ENCODE results near the gene MBL2. TPM values are rescaled to one million over a fixed set of nuclear protein-coding genes. Genes with fewer than 3 reads are reported as not detected.

MBL2 gene
- total and polyA plus RNA-seq, 2 donors (not counting 1 experiment from before 2014, with no cell fraction given) = not detected

DNA sequence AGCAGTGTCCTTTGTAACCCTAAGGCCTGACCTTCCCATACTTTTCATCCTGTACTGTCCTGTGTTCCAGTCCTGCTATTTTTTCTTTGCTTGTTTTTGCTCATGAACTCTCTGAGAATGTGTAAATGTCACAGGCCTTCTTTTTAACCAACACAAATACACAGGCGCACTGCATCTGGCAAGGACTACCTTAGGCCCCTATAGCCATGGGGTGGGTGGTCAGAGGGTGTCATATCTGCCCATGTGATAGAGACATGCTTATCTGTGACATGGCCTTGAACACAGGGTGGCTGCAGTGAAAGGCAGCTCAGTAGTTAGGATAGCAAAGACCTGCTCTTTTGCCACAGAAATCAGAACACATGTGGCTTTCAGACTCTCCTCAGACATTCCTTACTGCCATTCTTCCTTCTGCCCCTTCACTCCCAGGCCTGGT lies 3.9 kb upstream of the MBL2 start:
- Histone ChIP-seq H3K4me2 (replicated peaks; ENCODE audit: low read depth, low read length, poor library complexity, severe bottlenecking) (no peak overlapping the region), H3K79me2 (ENCODE audit: control insufficient read depth, insufficient read depth, low read length) (no peaks in the 10 kb centered on the region), H2AFZ (ENCODE audit: insufficient read depth, low read depth, low read length, poor library complexity, severe bottlenecking) (no peak overlapping the region), H3K27ac (ENCODE audit: low read length in 2 of 2) (no peak overlapping the region), H3K4me3 (ENCODE audit: control extremely low read depth in 1 of 5, extremely low read depth in 1 of 5, insufficient read depth in 1 of 5, low read depth in 2 of 5, low read length in 4 of 5) (no peak overlapping the region), H3K4me1 (ENCODE audit: control insufficient read depth in 2 of 2, insufficient read depth in 2 of 2, low read length in 2 of 2) (no peaks in the 10 kb centered on the region), H3K27me3 (replicated peaks in 1 of 4; ENCODE audit: control extremely low read depth in 1 of 4, control insufficient read depth in 3 of 4, insufficient read depth in 4 of 4, low read length in 3 of 4) (no peaks in the 10 kb centered on the region), H3K9me3 (ENCODE audit: control extremely low read depth in 1 of 3, control insufficient read depth in 2 of 3, insufficient read depth in 1 of 3, low read length in 2 of 3) (peaks cover 0 to 2% (median 0%) of the 10 kb centered on the region in 3 donors), H3K36me3 (replicated peaks in 1 of 2; ENCODE audit: control extremely low read depth in 1 of 2, control insufficient read depth in 1 of 2, extremely low read depth in 1 of 2, insufficient read depth in 2 of 2, low read length in 1 of 2) (no peaks in the 10 kb centered on the region), H3K9ac (ENCODE audit: low read length) (no peak overlapping the region), H4K20me1 (ENCODE audit: control insufficient read depth, insufficient read depth, low read length, poor library complexity, severe bottlenecking) (no peaks in the 10 kb centered on the region)
- Mint-ChIP-seq H3K4me1 (no peaks in the 10 kb centered on the region), H3K4me3 (no peak overlapping the region), H3K9me3 (ENCODE audit: insufficient read depth) (no peaks in the 10 kb centered on the region), H3K27me3 (peaks cover 6% of the 10 kb centered on the region), H3K27ac (no peak overlapping the region)
- intact Hi-C loops (cut with micrococcal nuclease) = no loop called here
- no peak for ATAC-seq (ENCODE audit: low read depth)
- no peak for DNase-seq
- POLR2A ChIA-PET = no interaction called here
- TF ChIP-seq EZH2 (IDR thresholded peaks at IDR 0.05; ENCODE audit: borderline replicate concordance, insufficient read depth, low read depth, low read length, poor library complexity, severe bottlenecking) = no peak
- TF ChIP-seq, protein P1, sequence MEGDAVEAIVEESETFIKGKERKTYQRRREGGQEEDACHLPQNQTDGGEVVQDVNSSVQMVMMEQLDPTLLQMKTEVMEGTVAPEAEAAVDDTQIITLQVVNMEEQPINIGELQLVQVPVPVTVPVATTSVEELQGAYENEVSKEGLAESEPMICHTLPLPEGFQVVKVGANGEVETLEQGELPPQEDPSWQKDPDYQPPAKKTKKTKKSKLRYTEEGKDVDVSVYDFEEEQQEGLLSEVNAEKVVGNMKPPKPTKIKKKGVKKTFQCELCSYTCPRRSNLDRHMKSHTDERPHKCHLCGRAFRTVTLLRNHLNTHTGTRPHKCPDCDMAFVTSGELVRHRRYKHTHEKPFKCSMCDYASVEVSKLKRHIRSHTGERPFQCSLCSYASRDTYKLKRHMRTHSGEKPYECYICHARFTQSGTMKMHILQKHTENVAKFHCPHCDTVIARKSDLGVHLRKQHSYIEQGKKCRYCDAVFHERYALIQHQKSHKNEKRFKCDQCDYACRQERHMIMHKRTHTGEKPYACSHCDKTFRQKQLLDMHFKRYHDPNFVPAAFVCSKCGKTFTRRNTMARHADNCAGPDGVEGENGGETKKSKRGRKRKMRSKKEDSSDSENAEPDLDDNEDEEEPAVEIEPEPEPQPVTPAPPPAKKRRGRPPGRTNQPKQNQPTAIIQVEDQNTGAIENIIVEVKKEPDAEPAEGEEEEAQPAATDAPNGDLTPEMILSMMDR (IDR thresholded peaks at IDR 0.05) = no peak
- CTCF ChIA-PET = no interaction called here
- WGBS (ENCODE audit: insufficient coverage) = no CpG with 5 or more reads among the region's 1 CpG

DNA sequence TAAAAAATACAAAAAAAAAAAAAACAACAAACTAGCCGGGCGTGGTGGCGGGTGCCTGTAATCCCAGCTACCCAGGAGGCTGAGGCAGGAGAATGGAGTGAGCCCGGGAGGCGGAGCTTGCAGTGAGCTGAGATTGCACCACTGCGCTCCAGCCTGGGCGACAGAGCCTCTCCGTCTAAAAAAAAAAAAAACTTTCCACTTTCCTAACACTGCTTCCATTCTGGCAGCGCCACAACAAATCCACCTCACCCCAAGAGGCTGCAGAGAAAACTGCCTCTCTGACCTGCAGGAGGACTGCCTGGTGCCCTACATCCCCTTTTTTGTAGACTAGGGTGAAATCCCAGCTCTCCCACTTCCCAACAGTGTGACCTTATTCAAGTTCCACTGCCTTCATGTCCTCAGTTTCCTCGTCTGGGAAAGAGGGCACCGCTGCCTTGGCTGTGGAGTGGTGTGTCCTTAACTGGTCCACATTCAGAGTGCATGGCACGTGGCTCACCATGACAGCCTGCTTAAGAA lies 2.6 kb upstream of the MBL2 start:
- no peak for ATAC-seq (ENCODE audit: low read depth)
- no peaks in the 10 kb centered on the region for H3K4me1 ChIP-seq (ENCODE audit: control insufficient read depth in 2 of 2, insufficient read depth in 2 of 2, low read length in 2 of 2)

More for the DNA sequence above, 2.6 kb upstream of the MBL2 start:
- Histone ChIP-seq H3K36me3 (replicated peaks in 1 of 2; ENCODE audit: control extremely low read depth in 1 of 2, control insufficient read depth in 1 of 2, extremely low read depth in 1 of 2, insufficient read depth in 2 of 2, low read length in 1 of 2) (no peaks in the 10 kb centered on the region), H3K79me2 (ENCODE audit: control insufficient read depth, insufficient read depth, low read length) (no peaks in the 10 kb centered on the region), H3K27ac (ENCODE audit: low read length in 2 of 2) (no peak overlapping the region), H4K20me1 (ENCODE audit: control insufficient read depth, insufficient read depth, low read length, poor library complexity, severe bottlenecking) (no peaks in the 10 kb centered on the region), H3K4me3 (ENCODE audit: control extremely low read depth in 1 of 5, extremely low read depth in 1 of 5, insufficient read depth in 1 of 5, low read depth in 2 of 5, low read length in 4 of 5) (no peak overlapping the region), H2AFZ (ENCODE audit: insufficient read depth, low read depth, low read length, poor library complexity, severe bottlenecking) (no peak overlapping the region), H3K9ac (ENCODE audit: low read length) (no peak overlapping the region), H3K27me3 (replicated peaks in 1 of 4; ENCODE audit: control extremely low read depth in 1 of 4, control insufficient read depth in 3 of 4, insufficient read depth in 4 of 4, low read length in 3 of 4) (no peaks in the 10 kb centered on the region), H3K4me2 (replicated peaks; ENCODE audit: low read depth, low read length, poor library complexity, severe bottlenecking) (no peak overlapping the region), H3K9me3 (ENCODE audit: control extremely low read depth in 1 of 3, control insufficient read depth in 2 of 3, insufficient read depth in 1 of 3, low read length in 2 of 3) (peaks cover 0 to 2% (median 0%) of the 10 kb centered on the region in 3 donors)
- ChIA-PET POLR2A (no interaction called here), CTCF (no interaction called here)
- H3K27me3 Mint-ChIP-seq = peaks cover 6% of the 10 kb centered on the region
- TF ChIP-seq EZH2 (IDR thresholded peaks at IDR 0.05; ENCODE audit: borderline replicate concordance, insufficient read depth, low read depth, low read length, poor library complexity, severe bottlenecking) = no peak
- TF ChIP-seq, protein P1 (IDR thresholded peaks at IDR 0.05) = no peak
- intact Hi-C loops (cut with micrococcal nuclease) = no loop called here
- WGBS (ENCODE audit: insufficient coverage) = 93% methylated on average over 8 of the region's 12 CpGs
- H3K4me3 Mint-ChIP-seq = no peak overlapping the region
- no peaks in the 10 kb centered on the region for H3K4me1 Mint-ChIP-seq
- no peak for DNase-seq
- H3K27ac Mint-ChIP-seq = no peak overlapping the region
- H3K9me3 Mint-ChIP-seq (ENCODE audit: insufficient read depth) = no peaks in the 10 kb centered on the region

All from B cell (primary cell).